Measurements from ENCODE around the gene KLHL40.

DNA sequence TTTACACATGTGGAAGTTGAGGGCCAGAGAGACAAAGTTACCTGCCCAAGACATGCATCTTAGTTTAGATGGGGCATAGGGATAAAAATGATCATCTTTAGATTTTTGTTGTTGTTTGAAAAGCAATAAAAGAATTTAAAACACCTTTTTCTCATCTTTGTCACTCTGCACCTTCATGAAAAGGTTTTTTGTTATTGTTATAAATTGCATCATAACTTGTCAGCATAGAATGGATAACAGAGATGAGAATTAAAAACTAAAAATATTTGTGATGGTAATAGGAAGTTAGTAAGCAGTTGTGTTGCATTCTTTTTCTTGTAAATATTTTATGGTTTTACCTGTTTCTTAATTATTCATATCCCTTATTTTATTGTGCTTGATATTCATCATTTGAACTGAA, 45.2 kb upstream of the KLHL40 start:
- no peak for TF ChIP-seq POLR2A (IDR thresholded peaks at IDR 0.05)
- TF ChIP-seq CTCF (IDR thresholded peaks at IDR 0.05), result no peak
- TF ChIP-seq EP300 (IDR thresholded peaks at IDR 0.05; ENCODE audit: low read depth), result no peak
